HepG2 (cell line): Measurements from ENCODE around the gene TIMM13. TPM values are rescaled to one million over a fixed set of nuclear protein-coding genes. Genes with fewer than 3 reads are reported as not detected.
A peak's percentile ranks its signal among the peaks of the same experiment; 100 is the strongest.

Experiments used
- ATAC-seq: fragments of 200-7000 bp; cut with Tn5 transposase; 3 replicates; pipeline ENCODE4 v1.9.1; 2020; ENCODE audit warnings: mild to moderate bottlenecking, moderate library complexity
- BruUV-seq: library from RNA; stranded (reverse); fragments of 400-500 nt; replicated peaks from 2 replicates; lab custom pipeline; 2021; lab: Mats Ljungman, UMichigan
- CTCF ChIA-PET: fragments of 300-600 bp; formaldehyde crosslinking; extraction: SDS; loops from one replicate; lab custom pipeline; 2021; ENCODE audit warnings: low total read pairs, inconsistent platforms, low intra/inter-chr PET ratio; lab: Yijun Ruan, JAX
- POLR2A ChIA-PET: fragments of 350-600 bp; sonication (Branson Sonifier 250); formaldehyde crosslinking; loops from one replicate; lab custom pipeline; 2020; ENCODE audit warnings: antibody characterized with exemption, inconsistent platforms; lab: Yijun Ruan, JAX
- DNase-seq: peaks from one replicate; pipeline ENCODE4 v3.0.0-alpha.2; 2015; ENCODE audit warnings: low spot score
- FAIRE-seq: peaks from 3 replicates; lab custom pipeline; 2011; peaks lifted over from hg19 to GRCh38; lab: Jason Lieb, UNC
- H2AFZ ChIP-seq: one replicate; pipeline ENCODE4 v1.6.1; 2011; ENCODE audit warnings: low read length, inconsistent platforms
- H3K27ac ChIP-seq: fragments of 300-600 bp; 3 replicates; pipeline ENCODE4 v1.8.0; 2011; ENCODE audit warnings: mixed run types, mild to moderate bottlenecking, mixed read lengths, low read length, inconsistent platforms; ENCODE audit not compliant: insufficient read depth; ENCODE audit errors: extremely low read length
- H3K27me3 ChIP-seq, 2 experiments: fragments of 200-600 bp in 1 of 2; 2 replicates in 1 of 2; 3 replicates in 1 of 2; pipeline versions ENCODE4 v1.6.0 to v1.8.0; 2011; ENCODE audit warnings: low read length in 2 of 2, mild to moderate bottlenecking in 2 of 2, moderate library complexity in 2 of 2, inconsistent platforms in 1 of 2; ENCODE audit not compliant: insufficient read depth in 2 of 2, control insufficient read depth in 1 of 2
- H3K36me3 ChIP-seq, 2 experiments: fragments of 200-600 bp in 1 of 2; replicated peaks in 1 of 2; 2 replicates in 1 of 2; 3 replicates in 1 of 2; pipeline versions ENCODE4 v1.5.1 to v1.8.0; 2011; ENCODE audit warnings: low read length in 2 of 2, inconsistent platforms in 1 of 2; ENCODE audit not compliant: insufficient read depth in 2 of 2, control insufficient read depth in 1 of 2
- H3K4me1 ChIP-seq: 2 replicates; pipeline ENCODE4 v1.5.1; 2012; ENCODE audit warnings: low read length, inconsistent platforms; ENCODE audit not compliant: insufficient read depth
- H3K4me2 ChIP-seq: 2 replicates; pipeline ENCODE4 v1.6.0; 2011; ENCODE audit warnings: low read depth, low read length, inconsistent platforms
- H3K4me3 ChIP-seq, 3 experiments: fragments of 200-600 bp in 1 of 3; sonication (generic), shearing (Covaris generic) in 1 of 3; replicated peaks in 1 of 3; 2 replicates each; pipeline ENCODE4 v1.5.1; 2011 to 2016; ENCODE audit warnings: low read length in 3 of 3, inconsistent platforms in 2 of 3, low read depth in 2 of 3, mild to moderate bottlenecking in 2 of 3, control low read depth in 1 of 3, mixed read lengths in 1 of 3; ENCODE audit not compliant: insufficient read depth in 1 of 3
- H3K79me2 ChIP-seq: one replicate; pipeline ENCODE4 v1.6.1; 2011; ENCODE audit warnings: low read length, inconsistent platforms; ENCODE audit not compliant: insufficient read depth
- H3K9ac ChIP-seq: 2 replicates; pipeline ENCODE4 v1.6.0; 2011; ENCODE audit warnings: mild to moderate bottlenecking, low read depth, low read length, inconsistent platforms; ENCODE audit not compliant: insufficient read depth
- H3K9me3 ChIP-seq: 2 replicates; pipeline ENCODE4 v1.5.1; 2012; ENCODE audit warnings: mild to moderate bottlenecking, low read length
- H4K20me1 ChIP-seq: 2 replicates; pipeline ENCODE4 v1.6.0; 2011; ENCODE audit warnings: inconsistent platforms, mild to moderate bottlenecking, low read length, moderate library complexity; ENCODE audit not compliant: insufficient read depth
- AKAP8 ChIP-seq: sonication (generic); formaldehyde crosslinking; IDR thresholded peaks from 2 replicates; pipeline ENCODE4 v1.5.1; 2020; ENCODE audit warnings: mild to moderate bottlenecking, missing genetic modification reagents
- CHD2 ChIP-seq: IDR thresholded peaks from 2 replicates; pipeline ENCODE4 v1.6.1; 2011; ENCODE audit warnings: low read depth, low read length, improper control_type of control experiment
- DR1 ChIP-seq: sonication (generic); formaldehyde crosslinking; IDR thresholded peaks from 2 replicates; pipeline ENCODE4 v1.8.0; 2021; ENCODE audit warnings: mild to moderate bottlenecking, missing genetic modification reagents, inconsistent platforms
- NBN ChIP-seq: fragments of 450-650 bp; conservative IDR thresholded peaks from 2 replicates; pipeline ENCODE4 v1.6.1; 2017
- NKX3-1 ChIP-seq: sonication (generic); formaldehyde crosslinking; IDR thresholded peaks from 2 replicates; pipeline ENCODE4 v1.5.0; 2020; ENCODE audit warnings: missing genetic modification reagents
- NR3C1 ChIP-seq: sonication (generic); formaldehyde crosslinking; IDR thresholded peaks from 2 replicates; pipeline ENCODE4 v1.4.0; 2020; ENCODE audit warnings: missing genetic modification reagents
- ZBTB38 ChIP-seq: sonication (generic); formaldehyde crosslinking; IDR thresholded peaks from 2 replicates; pipeline ENCODE4 v1.5.1; 2020; ENCODE audit warnings: mild to moderate bottlenecking, missing genetic modification reagents
- ZC3H13 ChIP-seq: sonication (generic); formaldehyde crosslinking; IDR thresholded peaks from 2 replicates; pipeline ENCODE4 v1.8.1; 2023; ENCODE audit warnings: mild to moderate bottlenecking, missing genetic modification reagents, moderate library complexity
- ZNF790 ChIP-seq: sonication (generic); formaldehyde crosslinking; IDR thresholded peaks from 2 replicates; pipeline ENCODE4 v1.8.0; 2022; ENCODE audit warnings: missing genetic modification reagents, mild to moderate bottlenecking, borderline replicate concordance
- WGBS: methylation state at CpG from one replicate; pipeline ENCODE4 v1.1.6; 2017; ENCODE audit warnings: low lambda C conversion rate; 5-methylcytosine and 5-hydroxymethylcytosine counted together
- in situ Hi-C: cut with HindIII; loops from 2 replicates; pipeline ENCODE4 v1.10.0; 2017; ENCODE audit warnings: low pct_unique_long_range_greater_than_20kb; ENCODE audit not compliant: extremely low pct_ligation_motif_present
- intact Hi-C: fragments of 100-400 bp; cut with micrococcal nuclease; formaldehyde crosslinking; loops from one replicate; pipeline ENCODE4 v1.10.0; 2022; ENCODE audit not compliant: unreplicated experiment
- polyA plus RNA-seq, 8 experiments: library from polyadenylated mRNA; depleted of rRNA in 3 of 8; stranded (reverse) in 7 of 8; unstranded in 1 of 8; fragments of >200 nt; fragmentation: Illumina TruSeq in 4 of 8; extraction: Trizol in 4 of 8; gene quantifications; 2 replicates each; pipeline versions ENCODE4 v1.2.1 to v1.2.3, GENCODE V29; 2011 to 2016; ENCODE audit warnings: low read depth in 4 of 8, missing spikeins in 1 of 8, mixed read lengths in 1 of 8; ENCODE audit not compliant: insufficient read depth in 1 of 8
- total RNA-seq, 5 experiments: library from RNA; depleted of rRNA; stranded (reverse); fragments of >200 nt; fragmentation: Illumina TruSeq; extraction: Trizol; gene quantifications; 2 replicates each; pipeline ENCODE4 v1.2.3, GENCODE V29; 2016; ENCODE audit warnings: low read depth in 1 of 5
- TF ChIP-seq, protein P1 (sequence below): sonication (generic); formaldehyde crosslinking; IDR thresholded peaks from 2 replicates; pipeline ENCODE4 v1.5.0; 2020; ENCODE audit warnings: missing genetic modification reagents
- TF ChIP-seq, protein P2 (sequence below): sonication (generic); formaldehyde crosslinking; IDR thresholded peaks from 2 replicates; pipeline ENCODE4 v1.5.0; 2020; ENCODE audit warnings: mild to moderate bottlenecking, missing genetic modification reagents, moderate library complexity
- TF ChIP-seq, protein P3 (sequence below): sonication (generic); formaldehyde crosslinking; IDR thresholded peaks from 2 replicates; pipeline ENCODE4 v1.9.0; 2022; ENCODE audit warnings: missing genetic modification reagents, mild to moderate bottlenecking, borderline replicate concordance

Gene TIMM13
- total and polyA plus RNA-seq, 2 of the 13 experiments (the other 11 are each of a cell fraction or from before 2014, with no cell fraction given) = 48.4 to 108 TPM

DNA sequence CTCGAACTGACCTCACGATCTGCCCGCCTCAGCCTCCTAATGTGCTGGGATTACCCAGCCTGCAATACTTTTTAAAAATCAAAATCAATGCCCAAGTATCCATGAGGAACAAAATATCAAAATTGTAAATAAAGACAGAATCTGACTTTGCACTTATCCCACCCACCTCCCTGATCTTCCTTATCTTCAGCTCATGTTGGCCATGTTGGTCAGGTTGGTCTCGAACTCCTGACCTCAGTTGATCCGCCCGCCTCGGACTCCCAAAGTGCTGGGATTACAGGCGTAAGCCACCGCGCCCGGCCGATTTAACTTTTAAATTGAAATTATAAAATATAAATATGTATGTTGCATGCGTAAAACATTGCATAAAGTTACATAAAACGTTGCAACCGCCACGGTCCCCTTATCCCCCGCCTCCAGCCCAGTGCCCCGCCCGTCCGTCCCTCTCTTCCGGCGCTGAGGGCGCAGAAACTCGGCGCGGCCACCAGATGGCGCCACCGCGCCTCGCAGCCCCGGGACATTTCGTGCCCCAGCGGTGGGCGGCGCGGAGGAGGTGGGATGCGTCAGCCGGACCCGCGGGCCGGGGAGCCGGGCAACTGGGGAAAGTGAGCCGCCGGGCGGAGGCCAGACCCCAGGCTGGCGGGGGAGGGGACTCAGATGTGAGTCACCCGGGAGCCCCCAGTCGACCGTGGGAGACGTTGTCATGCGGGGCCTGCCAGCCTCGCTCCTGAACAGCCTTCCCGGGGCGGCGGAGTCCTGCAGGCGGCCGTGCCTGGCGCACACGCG, 47.0 kb upstream of the TIMM13 start:
- no TSS peak for BruUV-seq
- no peaks in the 10 kb centered on the region for H3K9me3 ChIP-seq
- in situ Hi-C loops = loop anchor here (5.0 kb wide), 2 partner anchors 68 to 138 kb away; no protein-coding TSS in a partner anchor
- H3K27me3 ChIP-seq = no peaks in the 10 kb centered on the region; a peak in 1 of 5 replicates
- FAIRE-seq (peak; percentile 36), DNase-seq (peak; percentile 76), ATAC-seq (peak; percentile 55)
- peaks cover 28% of the 10 kb centered on the region; the same call in 1 of the 2 replicates for H4K20me1 ChIP-seq
- ChIA-PET CTCF (interaction anchor here (0.7 to 3.1 kb wide), 3 partner anchors 105 to 162 kb away, joined by 3 to 39 read pairs (median 23); no protein-coding TSS in a partner anchor), POLR2A (interaction anchor here (0.7 to 5.2 kb wide), 7 partner anchors 11 to 137 kb away, joined by 3 to 199 read pairs (median 4); no protein-coding TSS in a partner anchor)
- peaks cover 39% of the 10 kb centered on the region for H3K4me1 ChIP-seq
- WGBS = 6% methylated on average over 44 of the region's 60 CpGs
- peak overlapping the region; percentile 99 for H3K4me2 ChIP-seq
- H3K36me3 ChIP-seq = no peaks in the 10 kb centered on the region; a peak in 1 of 5 replicates
- H3K4me3 ChIP-seq = peak overlapping the region; percentile 40 to 72 (median 64)
- H2AFZ ChIP-seq = no peak overlapping the region
- H3K79me2 ChIP-seq = peaks cover 14% of the 10 kb centered on the region
- peak overlapping the region; percentile 54; the same call in 1 of the 2 replicates for H3K9ac ChIP-seq
- intact Hi-C loops = loop anchor here (1.0 to 5.0 kb wide), 4 partner anchors 53 to 139 kb away; no protein-coding TSS in a partner anchor
- H3K27ac ChIP-seq = peak overlapping the region; percentile 47
- TF ChIP-seq NKX3-1 (CRISPR knock-in tag) (no peak), CHD2 (no peak), ZBTB38 (CRISPR knock-in tag) (peak; percentile 63; the same call in 1 of the 2 replicates), NBN (no peak), NR3C1 (no peak), DR1 (CRISPR knock-in tag) (no peak), ZC3H13 (no peak), AKAP8 (no peak), ZNF790 (no peak)
- TF ChIP-seq, protein P1, sequence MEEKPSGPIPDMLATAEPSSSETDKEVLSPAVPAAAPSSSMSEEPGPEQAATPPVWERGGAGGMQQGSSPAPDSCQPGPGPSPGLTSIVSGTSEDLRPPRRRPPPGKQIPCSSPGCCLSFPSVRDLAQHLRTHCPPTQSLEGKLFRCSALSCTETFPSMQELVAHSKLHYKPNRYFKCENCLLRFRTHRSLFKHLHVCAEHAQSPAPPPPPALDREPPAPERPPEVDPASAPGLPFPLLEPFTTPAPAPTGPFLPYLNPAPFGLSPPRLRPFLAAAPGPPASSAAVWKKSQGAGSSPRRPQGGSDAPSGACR = peak; percentile 94
- TF ChIP-seq, protein P2, sequence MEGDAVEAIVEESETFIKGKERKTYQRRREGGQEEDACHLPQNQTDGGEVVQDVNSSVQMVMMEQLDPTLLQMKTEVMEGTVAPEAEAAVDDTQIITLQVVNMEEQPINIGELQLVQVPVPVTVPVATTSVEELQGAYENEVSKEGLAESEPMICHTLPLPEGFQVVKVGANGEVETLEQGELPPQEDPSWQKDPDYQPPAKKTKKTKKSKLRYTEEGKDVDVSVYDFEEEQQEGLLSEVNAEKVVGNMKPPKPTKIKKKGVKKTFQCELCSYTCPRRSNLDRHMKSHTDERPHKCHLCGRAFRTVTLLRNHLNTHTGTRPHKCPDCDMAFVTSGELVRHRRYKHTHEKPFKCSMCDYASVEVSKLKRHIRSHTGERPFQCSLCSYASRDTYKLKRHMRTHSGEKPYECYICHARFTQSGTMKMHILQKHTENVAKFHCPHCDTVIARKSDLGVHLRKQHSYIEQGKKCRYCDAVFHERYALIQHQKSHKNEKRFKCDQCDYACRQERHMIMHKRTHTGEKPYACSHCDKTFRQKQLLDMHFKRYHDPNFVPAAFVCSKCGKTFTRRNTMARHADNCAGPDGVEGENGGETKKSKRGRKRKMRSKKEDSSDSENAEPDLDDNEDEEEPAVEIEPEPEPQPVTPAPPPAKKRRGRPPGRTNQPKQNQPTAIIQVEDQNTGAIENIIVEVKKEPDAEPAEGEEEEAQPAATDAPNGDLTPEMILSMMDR = peak; percentile 96
- TF ChIP-seq, protein P3, sequence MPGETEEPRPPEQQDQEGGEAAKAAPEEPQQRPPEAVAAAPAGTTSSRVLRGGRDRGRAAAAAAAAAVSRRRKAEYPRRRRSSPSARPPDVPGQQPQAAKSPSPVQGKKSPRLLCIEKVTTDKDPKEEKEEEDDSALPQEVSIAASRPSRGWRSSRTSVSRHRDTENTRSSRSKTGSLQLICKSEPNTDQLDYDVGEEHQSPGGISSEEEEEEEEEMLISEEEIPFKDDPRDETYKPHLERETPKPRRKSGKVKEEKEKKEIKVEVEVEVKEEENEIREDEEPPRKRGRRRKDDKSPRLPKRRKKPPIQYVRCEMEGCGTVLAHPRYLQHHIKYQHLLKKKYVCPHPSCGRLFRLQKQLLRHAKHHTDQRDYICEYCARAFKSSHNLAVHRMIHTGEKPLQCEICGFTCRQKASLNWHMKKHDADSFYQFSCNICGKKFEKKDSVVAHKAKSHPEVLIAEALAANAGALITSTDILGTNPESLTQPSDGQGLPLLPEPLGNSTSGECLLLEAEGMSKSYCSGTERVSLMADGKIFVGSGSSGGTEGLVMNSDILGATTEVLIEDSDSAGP (CRISPR knock-in tag) = peak; percentile 79; the same call in 1 of the 2 replicates
